Endodermal cell (in vitro differentiated cells): Measurements from ENCODE around the gene NGRN. TPM values are rescaled to one million over a fixed set of nuclear protein-coding genes. Genes with fewer than 3 reads are reported as not detected.

Experiments
- DNase-seq: peaks from one replicate; pipeline ENCODE4 v3.0.0-alpha.2; 2017
- H3K27ac ChIP-seq: 2 replicates; pipeline ENCODE4 v1.5.1; 2013; ENCODE audit warnings: mild to moderate bottlenecking, low read depth, low read length, moderate library complexity
- H3K27me3 ChIP-seq: 2 replicates; pipeline ENCODE4 v1.6.1; 2013; ENCODE audit warnings: mild to moderate bottlenecking, low read length, moderate library complexity; ENCODE audit not compliant: insufficient read depth, control insufficient read depth, poor library complexity, severe bottlenecking
- H3K36me3 ChIP-seq: 2 replicates; pipeline ENCODE4 v1.7.0; 2013; ENCODE audit warnings: mild to moderate bottlenecking, low read length, moderate library complexity; ENCODE audit not compliant: control insufficient read depth, insufficient read depth
- H3K4me1 ChIP-seq: one replicate; pipeline ENCODE4 v1.7.0; 2013; ENCODE audit warnings: low read length; ENCODE audit not compliant: control insufficient read depth, insufficient read depth
- H3K4me3 ChIP-seq: 2 replicates; pipeline ENCODE4 v1.5.1; 2013; ENCODE audit warnings: mild to moderate bottlenecking, low read length, moderate library complexity
- H3K9ac ChIP-seq: 2 replicates; pipeline ENCODE4 v1.6.1; 2013; ENCODE audit warnings: mild to moderate bottlenecking, low read length, moderate library complexity; ENCODE audit not compliant: poor library complexity, severe bottlenecking; ENCODE audit errors: extremely low read depth
- H3K9me3 ChIP-seq: 2 replicates; pipeline ENCODE4 v1.6.1; 2013; ENCODE audit warnings: mild to moderate bottlenecking, low read length, moderate library complexity; ENCODE audit not compliant: control insufficient read depth
- H3K27ac Mint-ChIP-seq: 2 replicates; pipeline ENCODE4 v1.8.0; 2020; ENCODE audit warnings: mixed read lengths
- H3K27me3 Mint-ChIP-seq: 2 replicates; pipeline ENCODE4 v1.8.0; 2021; ENCODE audit warnings: mild to moderate bottlenecking, mixed read lengths; ENCODE audit not compliant: insufficient read depth
- H3K36me3 Mint-ChIP-seq: 2 replicates; pipeline ENCODE4 v1.8.0; 2020; ENCODE audit warnings: low read depth, mixed read lengths
- H3K4me1 Mint-ChIP-seq: 2 replicates; pipeline ENCODE4 v1.8.0; 2020; ENCODE audit warnings: mixed read lengths
- H3K4me3 Mint-ChIP-seq: 2 replicates; pipeline ENCODE4 v1.8.0; 2020; ENCODE audit warnings: mild to moderate bottlenecking, moderate library complexity, mixed read lengths
- H3K9me3 Mint-ChIP-seq: 2 replicates; pipeline ENCODE4 v1.8.0; 2020; ENCODE audit warnings: mild to moderate bottlenecking, mixed read lengths
- WGBS, 2 experiments: methylation state at CpG; one replicate each; pipeline versions ENCODE4 v1.1.5 to v1.1.7; 2013; ENCODE audit warnings: missing lambda C conversion rate in 2 of 2, mixed read lengths in 1 of 2; ENCODE audit not compliant: insufficient coverage in 1 of 2, insufficient read length in 1 of 2; 5-methylcytosine and 5-hydroxymethylcytosine counted together
- total RNA-seq, 2 donors: library from RNA; stranded (reverse); fragmentation: NEBNext Ultra II Directional in 1 of 2; extraction: Animal tissue kit (Norgen Biotek cat#: 25700) in 1 of 2; gene quantifications; 2 replicates in 1 of 2; 3 replicates in 1 of 2; pipeline ENCODE4 v1.2.1, GENCODE V29; 2021
- TF ChIP-seq, protein P1 (sequence below): fragments of 200-600 bp; sonication (generic); conservative IDR thresholded peaks from 2 replicates; pipeline ENCODE4 v1.5.0; 2021; ENCODE audit warnings: antibody characterized with exemption, mild to moderate bottlenecking

Gene NGRN
- total RNA-seq, 2 donors from 2014 or later = 89.3 to 103 TPM

DNA sequence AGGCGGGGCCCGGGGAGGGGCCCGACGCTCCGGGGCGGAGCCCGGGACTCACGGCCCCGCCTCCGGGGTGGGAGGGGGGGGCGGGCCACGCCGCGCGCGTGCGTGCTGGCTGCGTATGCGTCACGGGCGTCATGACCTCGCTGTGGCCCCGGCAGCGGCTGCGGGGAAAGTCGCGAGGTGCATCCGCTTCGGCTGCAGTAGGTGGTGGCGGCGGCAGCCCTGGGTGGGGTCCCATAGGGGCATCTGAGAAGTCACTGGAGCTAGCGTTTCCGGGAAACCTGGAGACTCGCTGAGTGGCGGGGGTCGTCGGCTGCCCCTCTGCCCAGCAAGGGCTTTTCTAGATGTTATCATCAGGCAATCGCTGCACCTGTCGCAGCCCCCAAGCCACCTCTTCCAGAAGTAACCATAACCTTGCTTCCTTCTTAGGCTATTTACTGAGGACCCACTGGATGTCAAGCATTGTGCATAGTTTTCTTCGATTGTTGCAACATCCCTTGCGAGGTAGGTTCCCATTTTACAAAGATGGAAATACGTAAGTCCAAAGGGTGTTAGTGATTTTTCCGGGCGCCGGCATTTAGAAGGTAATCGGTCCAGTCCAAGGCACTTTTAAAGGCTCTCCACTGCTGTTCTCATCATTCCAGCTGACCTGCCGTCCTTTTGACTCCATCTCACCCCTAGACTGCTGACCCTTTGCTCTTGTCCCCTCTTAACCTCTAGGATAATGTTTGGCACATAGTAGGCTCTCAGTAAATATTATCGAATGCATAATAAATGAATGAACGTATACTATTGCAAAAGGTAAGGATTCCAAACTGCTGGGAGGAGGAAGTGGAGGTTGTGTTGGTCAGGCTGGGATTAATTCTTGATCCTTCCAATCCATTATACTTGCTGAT lies 31.1 kb upstream of the NGRN start, which contains the start of gene GDPGP1:
GDPGP1 (plus strand) TSS at position 114 of the 893 bp plus-strand sequence. CDS start 6,700 bp downstream, outside the sequence.
- Mint-ChIP-seq H3K27me3 (no peaks in the 10 kb centered on the region), H3K9me3 (no peaks in the 10 kb centered on the region), H3K4me3 (peak within 1 kb of the TSS; percentile 68), H3K27ac (peak within 1 kb of the TSS; percentile 82), H3K4me1 (peaks cover 10% of the 10 kb centered on the region), H3K36me3 (peaks cover 12% of the 10 kb centered on the region)
- TF ChIP-seq, protein P1, sequence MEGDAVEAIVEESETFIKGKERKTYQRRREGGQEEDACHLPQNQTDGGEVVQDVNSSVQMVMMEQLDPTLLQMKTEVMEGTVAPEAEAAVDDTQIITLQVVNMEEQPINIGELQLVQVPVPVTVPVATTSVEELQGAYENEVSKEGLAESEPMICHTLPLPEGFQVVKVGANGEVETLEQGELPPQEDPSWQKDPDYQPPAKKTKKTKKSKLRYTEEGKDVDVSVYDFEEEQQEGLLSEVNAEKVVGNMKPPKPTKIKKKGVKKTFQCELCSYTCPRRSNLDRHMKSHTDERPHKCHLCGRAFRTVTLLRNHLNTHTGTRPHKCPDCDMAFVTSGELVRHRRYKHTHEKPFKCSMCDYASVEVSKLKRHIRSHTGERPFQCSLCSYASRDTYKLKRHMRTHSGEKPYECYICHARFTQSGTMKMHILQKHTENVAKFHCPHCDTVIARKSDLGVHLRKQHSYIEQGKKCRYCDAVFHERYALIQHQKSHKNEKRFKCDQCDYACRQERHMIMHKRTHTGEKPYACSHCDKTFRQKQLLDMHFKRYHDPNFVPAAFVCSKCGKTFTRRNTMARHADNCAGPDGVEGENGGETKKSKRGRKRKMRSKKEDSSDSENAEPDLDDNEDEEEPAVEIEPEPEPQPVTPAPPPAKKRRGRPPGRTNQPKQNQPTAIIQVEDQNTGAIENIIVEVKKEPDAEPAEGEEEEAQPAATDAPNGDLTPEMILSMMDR = no peak
- Histone ChIP-seq H3K27me3 (no peaks in the 10 kb centered on the region), H3K9me3 (no peaks in the 10 kb centered on the region), H3K4me3 (peak within 1 kb of the TSS; percentile 82), H3K9ac (peak within 1 kb of the TSS; percentile 67), H3K27ac (no peak within 1 kb of the TSS), H3K4me1 (no peaks in the 10 kb centered on the region), H3K36me3 (no peaks in the 10 kb centered on the region)
- 16 to 31% methylated on average over 22 to 49 of the region's 49 CpGs for WGBS, 2 experiments
- no peak for DNase-seq

- H3K9ac ChIP-seq = no peak overlapping the region
- H3K4me3 Mint-ChIP-seq = no peak overlapping the region
Measured at GRCh38 chr15:90239371-90239770, 26.1 kb upstream of the NGRN start.

GRCh38 chr15:90240856-90241255 lies 24.6 kb upstream of the NGRN start:
- no peaks in the 10 kb centered on the region for H3K4me1 Mint-ChIP-seq
- Histone ChIP-seq H3K4me3 (no peak overlapping the region), H3K27me3 (no peaks in the 10 kb centered on the region), H3K9ac (no peak overlapping the region), H3K9me3 (no peaks in the 10 kb centered on the region), H3K36me3 (no peaks in the 10 kb centered on the region), H3K27ac (no peak overlapping the region), H3K4me1 (no peaks in the 10 kb centered on the region)
- H3K27ac Mint-ChIP-seq = no peak overlapping the region
- H3K4me3 Mint-ChIP-seq = no peak overlapping the region
- whole genome bisulfite sequencing, 2 experiments = 93 to 94% methylated on average over 3 to 8 of the region's 8 CpGs
- TF ChIP-seq, protein P1 = no peak
- H3K9me3 Mint-ChIP-seq = no peaks in the 10 kb centered on the region
- no peak for DNase-seq
- peaks cover 12% of the 10 kb centered on the region for H3K36me3 Mint-ChIP-seq
- no peaks in the 10 kb centered on the region for H3K27me3 Mint-ChIP-seq

More at GRCh38 chr15:90239371-90239770, 26.1 kb upstream of the NGRN start:
- Histone ChIP-seq H3K27me3 (no peaks in the 10 kb centered on the region), H3K27ac (no peak overlapping the region), H3K4me1 (no peaks in the 10 kb centered on the region), H3K36me3 (no peaks in the 10 kb centered on the region), H3K9me3 (no peaks in the 10 kb centered on the region), H3K4me3 (no peak overlapping the region)
- 95 to 100% methylated on average over 1 to 3 of the region's 3 CpGs for WGBS, 2 experiments
- Mint-ChIP-seq H3K9me3 (no peaks in the 10 kb centered on the region), H3K36me3 (peaks cover 12% of the 10 kb centered on the region), H3K27me3 (no peaks in the 10 kb centered on the region), H3K27ac (no peak overlapping the region), H3K4me1 (peaks cover 6% of the 10 kb centered on the region)
- TF ChIP-seq, protein P1 = no peak
- no peak for DNase-seq
